Esophagus muscularis mucosa (tissue), 4 donors: ENCODE data around the gene OMG. TPM values are rescaled to one million over a fixed set of nuclear protein-coding genes. Genes with fewer than 3 reads are reported as not detected.
"Not testable (repeated sequence)": the region's sequence is repeated elsewhere in the genome, so short reads cannot be mapped to it uniquely, and the experiment has no call there.

Experiments used
- DNase-seq: peaks from one replicate; pipeline ENCODE4 v3.0.0-alpha.2; 2017; ENCODE audit errors: extremely low spot score
- H3K27ac ChIP-seq, 4 donors: fragments of 200-600 bp; sonication (generic); replicated peaks in 1 of 4; 1 replicate in 3 of 4; 2 replicates in 1 of 4; pipeline ENCODE4 v1.5.1; 2016 to 2019; ENCODE audit warnings: mild to moderate bottlenecking in 1 of 4
- H3K27me3 ChIP-seq, 4 donors: fragments of 200-600 bp; sonication (generic); one replicate each; pipeline versions ENCODE4 v1.5.1 to v1.6.0; 2016 to 2019
- H3K36me3 ChIP-seq, 4 donors: fragments of 200-600 bp; sonication (generic); one replicate each; pipeline ENCODE4 v1.5.1; 2016 to 2019
- H3K4me1 ChIP-seq, 4 donors: fragments of 200-600 bp; sonication (generic); one replicate each; pipeline ENCODE4 v1.5.1; 2016 to 2019
- H3K4me3 ChIP-seq, 4 donors: fragments of 200-600 bp; sonication (generic); 1 replicate in 2 of 4; 2 replicates in 2 of 4; pipeline ENCODE4 v1.5.1; 2016 to 2019; ENCODE audit warnings: mild to moderate bottlenecking in 4 of 4, moderate library complexity in 1 of 4
- H3K9me3 ChIP-seq, 4 donors: fragments of 200-600 bp; sonication (generic); 1 replicate in 3 of 4; 2 replicates in 1 of 4; pipeline ENCODE4 v1.5.1; 2016 to 2019
- CTCF ChIP-seq, 3 experiments: fragments of 200-600 bp in 2 of 3; fragments of 450-650 bp in 1 of 3; sonication (generic) in 2 of 3; IDR thresholded peaks; one replicate each; pipeline ENCODE4 v1.5.1; 2017 to 2019; ENCODE audit warnings: antibody characterized with exemption in 3 of 3, mild to moderate bottlenecking in 2 of 3, moderate library complexity in 1 of 3
- EP300 ChIP-seq: sonication (generic); formaldehyde crosslinking; IDR thresholded peaks from one replicate; pipeline ENCODE4 v1.6.1; 2017; ENCODE audit warnings: antibody characterized with exemption
- POLR2A ChIP-seq: fragments of 450-650 bp; IDR thresholded peaks from one replicate; pipeline ENCODE4 v1.6.1; 2017; ENCODE audit warnings: antibody characterized with exemption, moderate library complexity, mild to moderate bottlenecking, low read depth
- POLR2AphosphoS5 ChIP-seq, 2 donors: sonication (generic); formaldehyde crosslinking; IDR thresholded peaks; one replicate each; pipeline ENCODE4 v1.6.1; 2017; ENCODE audit warnings: antibody characterized with exemption in 2 of 2
- WGBS: methylation state at CpG from one replicate; pipeline ENCODE4 v1.1.5; 2018; 5-methylcytosine and 5-hydroxymethylcytosine counted together
- intact Hi-C: fragments of 100-400 bp; cut with DNase I; formaldehyde crosslinking; loops from one replicate; pipeline ENCODE4 v1.15.1; 2023
- total RNA-seq, 4 donors: library from RNA; depleted of rRNA; stranded (reverse); fragments of >200 nt; gene quantifications; one replicate each; pipeline versions ENCODE4 v1.1.0 to v1.2.1, GENCODE V29; 2016

OMG gene
- total RNA-seq, 4 donors from 2014 or later: 0.66 to 1.1 TPM; not detected in 2

DNA sequence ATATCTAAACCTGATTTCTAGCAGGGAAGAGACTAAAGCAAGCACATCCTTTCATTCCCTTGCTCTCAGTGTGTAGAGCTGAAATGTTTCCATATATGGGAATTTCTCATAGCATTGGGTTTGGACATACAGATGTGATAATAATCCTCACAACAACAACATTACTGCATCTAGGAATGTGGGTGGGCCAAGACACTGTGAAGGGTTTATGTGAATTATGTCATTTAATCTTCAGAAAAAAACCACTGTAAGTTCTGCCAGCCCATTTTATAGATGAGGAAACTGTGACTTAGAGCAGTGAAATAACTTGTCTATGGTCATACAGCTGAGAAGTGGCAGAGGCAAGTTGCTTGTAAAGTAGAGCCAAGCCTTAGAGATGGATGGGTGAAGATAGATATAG is 5.2 kb downstream of the OMG start:
- Histone ChIP-seq H3K27ac (no peak overlapping the region), H3K36me3 (peaks cover 0 to 12% (median 7%) of the 10 kb centered on the region in 4 donors), H3K4me3 (no peak overlapping the region), H3K9me3 (no peaks in the 10 kb centered on the region), H3K4me1 (no peaks in the 10 kb centered on the region), H3K27me3 (no peaks in the 10 kb centered on the region)
- no peak for TF ChIP-seq EP300
- intact Hi-C loops: no loop called here
- DNase-seq: no peak

- TF ChIP-seq CTCF (IDR thresholded peaks at IDR 0.05): no peak
- TF ChIP-seq POLR2A: no peak
- no peak for TF ChIP-seq EP300
- no peak for TF ChIP-seq POLR2AphosphoS5 (IDR thresholded peaks at IDR 0.05)
- H3K4me1 ChIP-seq: no peaks in the 10 kb centered on the region
- 74% methylated on average over 3 of the region's 3 CpGs for WGBS
- H3K9me3 ChIP-seq: no peaks in the 10 kb centered on the region
- DNase-seq: no peak
- no peak overlapping the region for H3K4me3 ChIP-seq
- H3K27ac ChIP-seq: no peak overlapping the region
- no peaks in the 10 kb centered on the region for H3K27me3 ChIP-seq
- intact Hi-C loops: no loop called here
- peaks cover 0 to 14% (median 7%) of the 10 kb centered on the region in 4 donors for H3K36me3 ChIP-seq
Measured at GRCh38 chr17:31289790-31290189, 7.2 kb downstream of the OMG start.

DNA sequence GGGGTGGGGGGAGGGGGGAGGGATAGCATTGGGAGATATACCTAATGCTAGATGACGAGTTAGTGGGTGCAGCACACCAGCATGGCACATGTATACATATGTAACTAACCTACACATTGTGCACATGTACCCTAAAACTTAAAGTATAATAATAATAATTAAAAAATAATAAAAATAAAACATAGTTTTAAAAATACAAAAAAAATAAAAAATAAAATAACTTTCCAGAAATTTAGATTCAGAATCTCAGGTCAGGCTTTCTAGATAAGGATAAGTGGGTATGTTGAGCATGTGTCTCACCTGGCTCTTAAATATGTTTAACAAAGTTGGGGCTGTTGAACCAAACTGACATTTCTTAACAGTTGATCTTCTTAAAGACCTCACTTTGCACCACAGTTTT is 9.1 kb downstream of the OMG start:
- H3K9me3 ChIP-seq, DNase-seq, H3K27ac ChIP-seq, H3K4me1 ChIP-seq, intact Hi-C loops, H3K4me3 ChIP-seq, H3K27me3 ChIP-seq: not testable (repeated sequence)
- whole genome bisulfite sequencing: 100% methylated on average over 1 of the region's 1 CpG
- peaks cover 0 to 14% (median 8%) of the 10 kb centered on the region in 4 donors for H3K36me3 ChIP-seq

DNA sequence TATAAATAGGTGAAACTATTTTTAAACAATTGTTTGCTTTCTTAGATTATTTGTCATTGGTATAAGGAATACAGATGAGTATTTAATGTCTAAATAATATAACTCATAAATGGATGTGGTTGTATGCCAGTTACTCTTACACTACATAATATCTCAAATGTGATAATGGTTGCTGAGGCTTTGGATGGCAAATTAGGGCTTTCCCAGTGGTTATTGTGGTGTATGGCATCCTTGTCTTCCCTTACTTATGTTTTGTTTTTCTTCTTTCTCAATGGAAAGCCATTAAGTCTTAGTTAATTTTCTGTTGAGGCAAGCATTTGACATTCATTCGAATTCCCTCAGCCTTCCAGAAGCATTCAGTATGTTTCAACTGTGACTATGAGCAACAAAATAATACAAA is 10.5 kb downstream of the OMG start:
- intact Hi-C loops: no loop called here
- DNase-seq: no peak
- Histone ChIP-seq H3K4me3 (no peak overlapping the region), H3K9me3 (no peaks in the 10 kb centered on the region), H3K27ac (no peak overlapping the region), H3K4me1 (no peaks in the 10 kb centered on the region), H3K27me3 (no peaks in the 10 kb centered on the region), H3K36me3 (peaks cover 0 to 11% (median 4%) of the 10 kb centered on the region in 4 donors)
- WGBS: 97% methylated on average over 1 of the region's 1 CpG
- TF ChIP-seq POLR2A: no peak
- no peak for TF ChIP-seq CTCF (IDR thresholded peaks at IDR 0.05)
- TF ChIP-seq EP300: no peak
- no peak for TF ChIP-seq POLR2AphosphoS5 (IDR thresholded peaks at IDR 0.05)

DNA sequence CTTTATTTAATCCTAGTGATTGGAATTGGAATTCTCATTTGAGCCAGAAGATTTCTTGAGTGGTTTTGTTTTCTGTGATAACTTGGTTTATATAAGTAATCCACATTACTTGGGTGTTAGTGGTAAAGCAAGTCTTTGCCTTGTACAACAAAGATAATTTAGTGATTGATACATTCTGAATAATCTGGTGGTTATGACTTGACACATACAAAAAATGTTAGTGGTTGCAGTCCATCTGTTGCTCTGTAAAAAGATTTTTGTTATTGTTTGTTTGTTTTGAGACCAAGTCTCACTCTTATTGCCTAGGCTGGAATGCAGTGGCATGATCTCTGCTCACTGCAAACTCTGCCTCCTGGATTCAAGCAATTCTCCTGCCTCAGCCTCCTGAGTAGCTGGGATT is 13.2 kb downstream of the OMG start:
- Histone ChIP-seq H3K27me3 (no peaks in the 10 kb centered on the region), H3K36me3 (peaks cover 0 to 22% (median 4%) of the 10 kb centered on the region in 4 donors), H3K4me3 (no peak overlapping the region), H3K4me1 (no peaks in the 10 kb centered on the region), H3K27ac (no peak overlapping the region), H3K9me3 (no peaks in the 10 kb centered on the region)
- TF ChIP-seq EP300 (no peak), POLR2AphosphoS5 (IDR thresholded peaks at IDR 0.05) (no peak), POLR2A (no peak), CTCF (IDR thresholded peaks at IDR 0.05) (no peak)
- intact Hi-C loops: no loop called here
- DNase-seq: no peak

- Histone ChIP-seq H3K4me1 (no peaks in the 10 kb centered on the region), H3K27ac (no peak overlapping the region)
- 92% methylated on average over 2 of the region's 2 CpGs for WGBS
Measured at GRCh38 chr17:31281061-31281460, 16.0 kb downstream of the OMG start.

More at GRCh38 chr17:31281061-31281460, 16.0 kb downstream of the OMG start:
- no peaks in the 10 kb centered on the region for H3K9me3 ChIP-seq
- H3K27me3 ChIP-seq: no peaks in the 10 kb centered on the region
- no peak overlapping the region for H3K4me3 ChIP-seq
- intact Hi-C loops: no loop called here
- DNase-seq: no peak
- no peak for TF ChIP-seq EP300
- no peak for TF ChIP-seq POLR2AphosphoS5 (IDR thresholded peaks at IDR 0.05)
- TF ChIP-seq POLR2A: no peak
- TF ChIP-seq CTCF (IDR thresholded peaks at IDR 0.05): no peak
- H3K36me3 ChIP-seq: peaks cover 8 to 36% (median 17%) of the 10 kb centered on the region in 4 donors
